ENCODE measurements around the gene CEP95.
"Not testable (repeated sequence)": the region's sequence is repeated elsewhere in the genome, so short reads cannot be mapped to it uniquely, and the experiment has no call there.

Gene CEP95

DNA sequence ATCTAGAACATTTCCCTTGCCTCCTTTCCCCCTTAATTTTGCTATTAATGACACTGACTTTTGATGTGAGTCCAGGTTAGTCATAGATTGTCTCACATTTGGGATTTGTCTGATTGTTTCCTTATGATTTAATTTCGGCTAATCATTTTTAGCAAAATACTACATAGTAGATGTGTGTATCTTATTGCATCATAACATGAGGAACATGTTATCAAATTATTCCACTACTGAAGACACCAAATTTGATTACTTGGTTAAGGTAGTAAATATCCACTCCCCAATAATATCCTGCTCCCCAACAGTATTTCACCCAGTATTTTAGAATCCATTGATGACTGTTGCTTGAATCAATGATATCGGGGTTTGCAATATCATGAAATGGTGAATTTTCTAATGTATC is 12.7 kb upstream of the CEP95 start:
- no peak for FAIRE-seq
- no peak for DNase-seq (ENCODE audit: insufficient read length, low spot score)

DNA sequence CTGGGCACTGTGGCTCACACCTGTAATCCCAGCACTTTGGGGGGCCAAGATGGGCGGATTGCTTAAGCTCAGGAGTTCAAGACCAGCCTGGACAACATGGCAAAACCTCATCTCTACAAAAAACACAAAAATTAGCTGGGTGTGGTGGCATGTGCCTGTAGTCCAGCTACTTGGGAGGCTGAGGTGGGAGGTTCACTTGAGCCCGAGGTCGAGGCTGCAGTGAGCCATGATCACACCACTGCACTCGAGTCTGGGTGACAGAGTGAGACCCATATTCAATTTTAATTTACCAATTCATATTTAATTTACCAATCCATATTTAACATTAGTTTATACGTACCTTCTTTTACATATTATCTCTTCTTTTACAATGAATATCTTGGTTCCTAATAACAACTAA is 11.5 kb upstream of the CEP95 start:
- FAIRE-seq: not testable (repeated sequence)

GRCh38 chr17:64496348-64496785 is 10.4 kb upstream of the CEP95 start:
- FAIRE-seq (no peak), DNase-seq (ENCODE audit: insufficient read length, low spot score) (no peak)

More for the DNA sequence above, 11.5 kb upstream of the CEP95 start:
- not testable (repeated sequence) for DNase-seq (ENCODE audit: insufficient read length, low spot score)

GRCh38 chr17:64496786-64497564 is 9.8 kb upstream of the CEP95 start, which contains the start of gene POLG2:
TSS of gene POLG2 (minus strand) at chr17:64497054. CDS start at chr17:64496968, 86 bp downstream.
- FAIRE-seq (peak; percentile 90), DNase-seq (ENCODE audit: insufficient read length, low spot score) (peak; percentile 96)

DNA sequence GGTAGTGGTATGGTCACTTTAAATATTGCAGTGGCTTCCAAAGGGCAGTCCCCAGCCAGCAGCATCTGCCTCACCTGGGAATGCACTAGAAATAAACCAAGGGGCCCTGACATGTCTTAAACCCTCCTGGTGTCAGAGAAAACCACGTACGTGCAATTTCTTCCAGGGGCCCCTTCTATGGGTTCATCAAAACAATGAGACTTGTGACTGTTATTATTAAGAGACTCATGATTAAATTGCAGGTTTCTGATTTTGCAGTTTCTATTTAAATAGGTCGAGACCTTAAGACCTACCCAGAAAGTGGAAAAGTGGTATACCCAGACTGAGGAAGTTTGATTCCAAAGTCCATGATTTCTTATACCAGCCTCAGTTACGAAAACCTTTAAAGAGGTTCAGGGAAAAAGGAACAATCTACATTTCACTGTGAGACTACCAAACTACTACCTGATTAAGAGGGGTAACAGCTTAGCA is 9.2 kb upstream of the CEP95 start:
- DNase-seq (ENCODE audit: insufficient read length, low spot score) (no peak), FAIRE-seq (no peak)

DNA sequence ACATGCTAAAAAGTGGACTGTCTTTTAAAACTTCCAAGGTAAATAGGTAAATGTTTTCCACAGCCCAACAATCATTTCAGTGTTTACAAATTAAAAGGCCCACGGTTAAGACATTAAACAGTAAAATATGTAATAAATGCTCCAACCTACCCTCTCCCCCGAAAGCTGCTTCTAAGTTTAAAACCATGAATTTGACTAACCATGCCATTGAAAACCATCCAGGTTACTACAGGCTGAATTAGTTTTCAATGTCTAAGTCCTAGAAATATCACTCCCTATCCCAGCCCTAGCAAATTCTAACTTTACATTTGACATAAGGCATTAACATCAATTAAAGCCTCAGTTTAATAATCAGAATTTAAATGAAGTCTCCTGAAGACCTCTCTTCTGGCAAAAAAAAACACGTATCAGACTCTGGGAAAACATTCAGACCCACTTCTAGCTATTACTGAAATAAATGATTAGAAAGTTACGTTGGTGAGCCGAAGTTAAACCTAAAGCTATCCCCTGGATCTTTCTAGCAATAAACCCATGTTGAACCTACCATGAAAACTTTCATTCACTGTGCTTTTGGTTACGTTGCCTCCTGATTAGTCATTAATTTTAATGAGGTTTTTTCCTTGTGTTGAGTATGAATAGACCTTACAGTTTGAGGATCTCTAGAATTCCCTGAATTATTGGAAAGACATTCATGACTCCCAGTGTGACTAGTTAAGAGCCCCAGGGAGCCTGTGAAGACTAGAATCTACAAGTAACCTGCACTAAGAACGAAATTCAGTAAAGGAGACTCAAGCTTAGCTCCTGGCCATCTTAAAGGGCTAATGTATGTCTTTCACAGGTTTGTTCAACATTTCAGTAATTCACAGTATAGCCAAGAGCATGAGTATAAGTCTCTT is 8.2 kb upstream of the CEP95 start:
- DNase-seq (ENCODE audit: insufficient read length, low spot score) (no peak), FAIRE-seq (no peak)

- DNase-seq (ENCODE audit: insufficient read length, low spot score) (no peak), FAIRE-seq (no peak)
These were observed 6.8 kb upstream of the CEP95 start for GRCh38 chr17:64499805-64500486.

DNA sequence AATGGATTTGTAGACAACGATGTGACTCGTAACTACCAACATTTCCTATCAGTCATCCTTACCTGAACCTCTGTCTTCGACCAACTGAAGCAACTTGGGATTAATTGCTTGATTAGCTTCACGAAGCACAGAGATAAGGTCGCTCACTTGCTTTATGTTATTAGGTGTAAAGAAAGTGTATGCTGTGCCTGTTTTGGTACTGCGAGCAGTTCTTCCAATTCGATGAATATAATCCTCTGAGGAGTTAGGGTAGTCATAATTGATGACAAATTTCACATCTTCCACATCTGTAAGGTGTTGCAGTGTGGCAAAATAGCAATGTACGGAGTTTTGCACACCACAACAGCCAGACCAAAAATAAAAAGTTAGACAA is 6.3 kb upstream of the CEP95 start:
- DNase-seq (ENCODE audit: insufficient read length, low spot score): no peak
- FAIRE-seq: no peak

GRCh38 chr17:64500862-64501765 is 5.7 kb upstream of the CEP95 start:
- DNase-seq (ENCODE audit: insufficient read length, low spot score) (no peak), FAIRE-seq (no peak)

DNA sequence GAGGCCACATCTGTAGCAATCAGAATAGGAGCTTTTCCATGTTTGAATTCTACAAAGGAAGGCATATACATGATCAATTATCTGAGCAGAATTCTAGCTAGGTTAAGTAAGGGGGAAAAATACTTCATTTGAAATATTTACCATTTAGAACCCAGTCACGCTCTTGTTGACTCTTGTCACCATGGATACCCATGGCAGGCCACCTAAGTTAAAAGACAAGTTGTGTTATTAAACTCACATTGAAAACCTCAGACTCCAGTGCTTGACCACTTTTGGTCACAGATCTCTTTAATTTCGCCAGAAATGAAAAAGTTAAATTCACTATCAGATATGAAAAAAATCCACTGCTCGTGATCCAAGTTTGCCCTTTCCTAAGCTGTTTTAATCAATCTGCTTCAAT is 4.8 kb upstream of the CEP95 start:
- no peak for FAIRE-seq
- DNase-seq (ENCODE audit: insufficient read length, low spot score): no peak

GRCh38 chr17:64502809-64503208 is 4.0 kb upstream of the CEP95 start:
- no peak for FAIRE-seq
- no peak for DNase-seq (ENCODE audit: insufficient read length, low spot score)

DNA sequence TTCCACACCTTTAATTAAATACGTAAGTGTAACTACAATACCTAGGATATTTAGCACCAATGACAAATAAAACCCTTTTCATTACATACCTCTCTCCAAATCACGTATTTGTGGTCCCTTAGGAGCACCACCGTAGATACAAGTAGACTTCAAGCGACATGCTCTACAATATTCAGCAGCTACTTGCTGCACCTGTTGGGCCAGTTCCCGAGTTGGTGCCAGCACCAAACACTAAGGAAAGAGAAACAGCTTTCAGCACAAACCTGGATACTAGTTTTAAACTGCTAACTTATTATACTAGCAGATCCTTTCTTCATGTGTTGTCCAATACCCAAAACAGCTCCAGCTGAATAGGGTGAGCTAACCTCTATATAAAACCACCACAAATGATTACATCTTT is 3.4 kb upstream of the CEP95 start:
- no peak for FAIRE-seq
- DNase-seq (ENCODE audit: insufficient read length, low spot score): no peak

DNA sequence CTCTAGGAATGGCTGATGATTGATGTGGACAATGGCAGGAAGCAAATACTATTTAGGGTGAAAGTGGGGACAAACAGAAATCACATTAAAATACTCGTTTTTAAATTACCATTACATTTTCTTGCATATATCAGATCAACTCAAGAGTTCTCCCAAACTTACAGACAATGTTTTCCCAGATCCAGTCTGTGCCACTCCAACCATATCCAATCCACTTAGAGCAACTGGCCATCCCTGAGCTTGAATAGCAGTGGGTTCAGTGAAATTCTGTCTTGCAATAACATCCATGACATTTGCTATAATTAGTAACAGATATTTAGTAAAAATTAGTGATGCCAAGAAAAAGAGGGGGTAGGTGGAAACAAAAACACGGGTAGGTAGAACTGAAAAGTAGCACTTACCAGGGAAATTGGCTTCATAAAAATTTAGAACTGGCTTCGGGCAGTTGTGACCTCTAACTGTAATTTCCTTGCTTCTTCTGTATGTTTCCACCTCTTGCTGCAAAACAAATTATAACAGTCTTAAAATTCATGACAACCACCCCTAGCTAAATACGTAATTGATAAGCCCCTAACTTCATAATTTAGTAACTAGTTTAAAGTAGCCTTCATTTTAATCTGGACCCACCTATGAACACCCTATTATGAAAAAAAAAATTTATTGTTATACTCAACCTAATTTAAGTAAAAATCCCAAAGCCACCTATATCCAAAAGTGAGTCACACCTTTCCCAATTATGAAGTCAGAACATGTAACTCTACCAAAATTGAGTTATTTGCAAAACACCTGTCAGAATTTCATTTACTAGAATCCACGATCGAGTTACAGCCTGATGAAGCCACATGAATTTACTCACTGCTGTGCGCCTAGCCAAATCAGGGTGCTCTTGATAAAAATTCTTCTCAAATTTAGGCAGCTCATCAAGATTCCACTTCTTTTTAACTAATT is 2.7 kb upstream of the CEP95 start:
- DNase-seq (ENCODE audit: insufficient read length, low spot score) (no peak), FAIRE-seq (no peak)

DNA sequence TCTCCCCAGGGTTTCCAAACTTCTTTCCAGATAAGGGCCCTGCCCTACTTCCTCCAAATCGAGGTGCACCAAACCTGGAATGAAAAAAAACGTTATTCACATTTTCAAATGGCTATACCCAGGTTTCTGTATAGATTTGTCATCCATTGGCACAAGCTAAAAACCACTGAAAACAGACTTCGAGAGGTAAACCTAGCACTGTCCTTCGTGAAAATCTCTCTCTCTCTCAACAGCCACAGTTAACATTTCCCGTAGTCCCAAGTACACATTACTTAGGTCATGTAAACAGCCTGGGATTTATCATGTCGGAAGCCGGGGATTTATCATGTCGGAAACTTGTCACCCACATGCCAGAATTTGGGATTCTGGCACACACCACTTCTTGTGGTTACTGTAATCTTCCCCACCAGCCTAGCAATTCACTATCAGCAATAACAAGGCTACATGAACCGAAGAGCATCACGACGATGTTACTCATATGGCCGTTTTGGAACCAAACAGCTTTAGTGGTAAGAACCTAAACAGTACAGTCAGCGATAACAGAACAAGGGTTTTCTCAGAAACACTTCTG is 1.9 kb upstream of the CEP95 start:
- DNase-seq (ENCODE audit: insufficient read length, low spot score): no peak
- no peak for FAIRE-seq

DNA sequence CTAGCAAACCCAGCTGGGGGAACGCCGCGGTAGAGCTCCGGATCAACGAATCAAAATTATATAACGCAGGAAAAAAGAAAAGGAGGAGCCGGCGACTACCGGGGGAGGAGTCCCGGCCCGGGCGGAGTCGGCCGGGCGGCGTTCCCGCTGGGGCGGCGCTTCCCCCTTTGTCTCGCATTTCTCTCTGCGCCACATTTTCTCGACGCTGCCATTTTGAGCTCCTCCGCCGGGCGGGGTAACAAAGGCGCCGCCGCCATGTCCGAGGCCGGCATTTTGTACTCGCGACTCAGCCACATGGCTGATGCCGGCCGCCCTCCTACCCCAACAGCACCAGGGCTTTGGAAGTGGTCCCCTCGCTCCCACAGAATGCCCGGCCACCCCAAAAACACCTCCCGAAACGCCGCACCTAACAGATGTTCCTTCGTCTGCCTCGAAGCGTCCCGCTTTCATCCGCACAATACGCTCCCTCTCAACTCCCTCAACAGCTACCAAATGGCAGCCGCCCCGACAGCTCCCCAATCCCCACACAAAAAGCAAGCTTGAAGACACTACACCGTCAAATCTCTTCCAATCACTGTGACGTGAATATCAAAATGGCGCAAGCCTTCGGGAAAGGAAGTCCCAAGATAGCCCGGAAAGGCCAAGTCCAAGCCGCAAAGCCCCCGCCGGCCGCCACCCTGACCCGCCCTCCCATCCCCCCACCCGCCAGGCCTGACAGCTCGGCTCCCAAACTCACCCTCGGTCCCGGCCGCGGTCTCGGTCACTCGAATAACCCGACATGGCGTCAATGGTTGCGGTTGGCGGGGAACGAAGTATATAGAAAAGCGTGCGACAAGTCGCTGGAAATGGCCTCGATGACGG is 1.2 kb upstream of the CEP95 start:
- FAIRE-seq (no peak), DNase-seq (ENCODE audit: insufficient read length, low spot score) (peak; percentile 70)

DNA sequence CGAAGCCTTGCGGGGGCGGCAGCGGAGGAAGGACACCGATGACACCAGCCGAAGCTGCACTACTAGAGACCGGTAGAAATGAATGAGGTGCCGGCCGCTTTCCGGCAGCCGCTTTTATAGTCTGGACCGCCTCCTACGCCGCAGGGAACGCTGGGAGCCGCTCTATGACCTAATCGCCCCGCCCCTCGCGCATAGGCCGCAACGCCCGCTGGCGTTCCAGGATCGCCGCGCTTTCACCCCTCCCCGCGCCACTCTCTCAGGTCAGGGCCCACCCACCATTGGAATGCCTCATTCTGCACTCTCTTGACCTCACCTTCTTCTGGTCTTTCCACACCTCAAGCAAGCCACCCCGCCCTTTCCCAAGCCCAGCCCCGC is 589 bp upstream of the CEP95 start, which contains the start of gene DDX5:
Gene DDX5 (minus strand): TSS at position 89 of the 375 bp plus-strand sequence. CDS start 170 bp downstream, outside the sequence.
- FAIRE-seq (peak; percentile 80), DNase-seq (ENCODE audit: insufficient read length, low spot score) (peak; percentile 94)

DNA sequence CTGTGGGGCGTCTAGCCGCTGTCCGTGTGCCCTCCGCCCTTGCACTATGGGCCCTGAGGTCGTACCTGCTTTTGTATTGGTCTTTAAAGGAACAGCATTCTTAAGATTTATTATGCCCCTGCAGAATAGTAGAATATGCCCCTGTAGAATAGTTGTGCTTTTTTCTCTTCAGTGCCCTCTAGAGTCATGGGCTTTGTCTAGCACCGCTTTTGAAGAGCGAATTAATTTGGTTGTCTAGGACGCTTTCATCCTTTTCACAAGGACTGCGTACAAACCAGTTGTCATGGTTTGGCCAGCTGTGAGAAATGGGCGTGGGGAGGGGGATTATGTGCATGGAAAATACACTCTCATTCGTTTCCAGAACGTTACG is 621 bp downstream of the CEP95 start:
- DNase-seq (ENCODE audit: insufficient read length, low spot score): peak; percentile 65
- FAIRE-seq: no peak

DNA sequence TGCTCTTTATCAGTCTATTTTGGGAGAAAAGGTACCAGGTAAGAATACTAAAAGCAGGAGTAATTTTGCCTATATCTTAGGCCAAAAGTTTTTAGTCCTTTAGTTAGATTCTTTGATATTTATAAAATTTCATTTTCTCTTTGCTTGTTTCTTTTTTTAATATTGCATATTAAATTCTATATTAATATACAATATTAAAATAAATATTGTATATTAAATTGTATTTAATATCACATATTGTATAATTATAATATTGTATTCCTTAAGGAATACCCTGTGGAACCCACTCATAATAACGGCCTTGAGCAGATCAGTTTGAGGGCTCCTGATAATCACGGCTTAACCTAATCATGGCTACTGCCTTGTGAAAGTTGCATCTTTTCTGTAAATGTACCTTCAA is 1.9 kb downstream of the CEP95 start:
- FAIRE-seq: no peak
- DNase-seq (ENCODE audit: insufficient read length, low spot score): no peak

Data from HTR-8/SVneo (cell line).